H9 (cell line): ENCODE measurements around the gene CACNA1H. TPM values are rescaled to one million over a fixed set of nuclear protein-coding genes. Genes with fewer than 3 reads are reported as not detected.

Experiments used
- DNase-seq: peaks from one replicate; pipeline ENCODE4 v3.0.0-alpha.2; 2017
- H2AFZ ChIP-seq: one replicate; pipeline ENCODE4 v1.6.1; 2013; ENCODE audit warnings: mild to moderate bottlenecking, low read length, control low read depth, moderate library complexity
- H2AK5ac ChIP-seq: 2 replicates; pipeline ENCODE4 v1.6.1; 2013; ENCODE audit warnings: low read length, control low read depth, mixed read lengths; ENCODE audit not compliant: insufficient read length
- H2BK120ac ChIP-seq: one replicate; pipeline ENCODE4 v1.6.1; 2013; ENCODE audit warnings: low read depth, mild to moderate bottlenecking, low read length, control low read depth, inconsistent platforms; ENCODE audit not compliant: poor library complexity, severe bottlenecking
- H2BK12ac ChIP-seq: 2 replicates; pipeline ENCODE4 v1.6.1; 2013; ENCODE audit warnings: low read length, control low read depth, mixed read lengths, low read depth; ENCODE audit not compliant: insufficient read length
- H2BK15ac ChIP-seq: 2 replicates; pipeline ENCODE4 v1.6.1; 2013; ENCODE audit warnings: low read depth, low read length, control low read depth
- H2BK20ac ChIP-seq: one replicate; pipeline ENCODE4 v1.6.1; 2013; ENCODE audit warnings: low read depth, mild to moderate bottlenecking, low read length, control low read depth, inconsistent platforms; ENCODE audit not compliant: poor library complexity, severe bottlenecking
- H2BK5ac ChIP-seq: 2 replicates; pipeline ENCODE4 v1.6.1; 2013; ENCODE audit warnings: low read length, control low read depth, mixed read lengths; ENCODE audit not compliant: insufficient read length
- H3K14ac ChIP-seq: 2 replicates; pipeline ENCODE4 v1.6.1; 2013; ENCODE audit warnings: low read length, control low read depth; ENCODE audit not compliant: insufficient read depth
- H3K18ac ChIP-seq: 2 replicates; pipeline ENCODE4 v1.6.1; 2013; ENCODE audit warnings: low read depth, mild to moderate bottlenecking, mixed read lengths, low read length, control low read depth; ENCODE audit not compliant: insufficient read length
- H3K23ac ChIP-seq: 2 replicates; pipeline ENCODE4 v1.6.1; 2013; ENCODE audit warnings: low read length, control low read depth, mixed read lengths, low read depth; ENCODE audit not compliant: insufficient read length
- H3K23me2 ChIP-seq: 2 replicates; pipeline ENCODE4 v1.6.1; 2013; ENCODE audit warnings: low read depth, mild to moderate bottlenecking, mixed read lengths, low read length, control low read depth; ENCODE audit not compliant: insufficient read length, poor library complexity, severe bottlenecking
- H3K27ac ChIP-seq: 2 replicates; pipeline ENCODE4 v1.5.1; 2013; ENCODE audit warnings: low read length, control low read depth, mixed read lengths, low read depth; ENCODE audit not compliant: insufficient read length
- H3K27me3 ChIP-seq: 2 replicates; pipeline ENCODE4 v1.6.1; 2013; ENCODE audit warnings: low read length, control low read depth, inconsistent platforms; ENCODE audit not compliant: insufficient read depth
- H3K4ac ChIP-seq: 2 replicates; pipeline ENCODE4 v1.6.1; 2013; ENCODE audit warnings: low read depth, mild to moderate bottlenecking, control low read depth, inconsistent platforms, low read length, moderate library complexity
- H3K4me1 ChIP-seq: 2 replicates; pipeline ENCODE4 v1.6.1; 2013; ENCODE audit warnings: low read length, control low read depth, inconsistent platforms; ENCODE audit not compliant: insufficient read depth
- H3K4me2 ChIP-seq: 2 replicates; pipeline ENCODE4 v1.6.1; 2013; ENCODE audit warnings: low read length, control low read depth, mixed read lengths; ENCODE audit not compliant: insufficient read length, insufficient read depth
- H3K56ac ChIP-seq: 2 replicates; pipeline ENCODE4 v1.6.1; 2013; ENCODE audit warnings: low read depth, mild to moderate bottlenecking, mixed read lengths, low read length, control low read depth; ENCODE audit not compliant: insufficient read length
- H3K79me1 ChIP-seq: 2 replicates; pipeline ENCODE4 v1.6.1; 2013; ENCODE audit warnings: low read depth, mild to moderate bottlenecking, moderate library complexity, low read length, control low read depth, inconsistent platforms; ENCODE audit not compliant: insufficient read depth, poor library complexity, severe bottlenecking
- H3K79me2 ChIP-seq: 2 replicates; pipeline ENCODE4 v1.6.1; 2013; ENCODE audit warnings: low read length, control low read depth, inconsistent platforms; ENCODE audit not compliant: insufficient read depth
- H3K9ac ChIP-seq: 2 replicates; pipeline ENCODE4 v1.6.1; 2013; ENCODE audit warnings: low read length, control low read depth, mixed read lengths; ENCODE audit not compliant: insufficient read length; ENCODE audit errors: extremely low read depth
- H3K9me3 ChIP-seq: one replicate; pipeline ENCODE4 v1.6.1; 2013; ENCODE audit warnings: low read depth, low read length, inconsistent platforms; ENCODE audit not compliant: control insufficient read depth
- H3T11ph ChIP-seq: one replicate; pipeline ENCODE4 v1.6.1; 2013; ENCODE audit warnings: mild to moderate bottlenecking, low read length, control low read depth, inconsistent platforms
- H4K20me1 ChIP-seq: one replicate; pipeline ENCODE4 v1.6.1; 2013; ENCODE audit not compliant: control insufficient read depth, insufficient read length, insufficient read depth
- H4K5ac ChIP-seq: 2 replicates; pipeline ENCODE4 v1.6.1; 2013; ENCODE audit warnings: low read depth, mild to moderate bottlenecking, mixed read lengths, low read length, control low read depth; ENCODE audit not compliant: insufficient read length
- H4K8ac ChIP-seq: replicated peaks from 2 replicates; pipeline ENCODE4 v1.6.1; 2013; ENCODE audit warnings: low read length, control low read depth, mixed read lengths, low read depth; ENCODE audit not compliant: insufficient read length
- H4K91ac ChIP-seq: 2 replicates; pipeline ENCODE4 v1.6.1; 2013; ENCODE audit warnings: low read depth, mild to moderate bottlenecking, moderate library complexity, mixed read lengths, low read length, control low read depth; ENCODE audit not compliant: insufficient read length
- H3K27ac Mint-ChIP-seq, 3 experiments: 2 replicates in 2 of 3; 3 replicates in 1 of 3; pipeline ENCODE4 v1.8.0; 2020 to 2021; ENCODE audit warnings: mixed read lengths in 3 of 3, mild to moderate bottlenecking in 1 of 3, moderate library complexity in 1 of 3
- H3K27me3 Mint-ChIP-seq: 2 replicates; pipeline ENCODE4 v1.8.0; 2021; ENCODE audit warnings: low read depth, mild to moderate bottlenecking, moderate library complexity, mixed read lengths
- H3K36me3 Mint-ChIP-seq, 3 experiments: 2 replicates in 2 of 3; 3 replicates in 1 of 3; pipeline ENCODE4 v1.8.0; 2020 to 2021; ENCODE audit warnings: low read depth in 3 of 3, mixed read lengths in 3 of 3; ENCODE audit not compliant: insufficient read depth in 1 of 3
- H3K4me1 Mint-ChIP-seq, 2 experiments: 2 replicates each; pipeline ENCODE4 v1.8.0; 2020; ENCODE audit warnings: mixed read lengths in 2 of 2
- H3K4me3 Mint-ChIP-seq, 2 experiments: 2 replicates in 1 of 2; 3 replicates in 1 of 2; pipeline ENCODE4 v1.8.0; 2020 to 2021; ENCODE audit warnings: mild to moderate bottlenecking in 2 of 2, mixed read lengths in 2 of 2, moderate library complexity in 1 of 2
- H3K9me3 Mint-ChIP-seq, 2 experiments: 2 replicates in 1 of 2; 3 replicates in 1 of 2; pipeline ENCODE4 v1.8.0; 2020; ENCODE audit warnings: mild to moderate bottlenecking in 2 of 2, mixed read lengths in 2 of 2, moderate library complexity in 1 of 2
- CTCF ChIP-seq: fragments of 200-600 bp; sonication (generic); conservative IDR thresholded peaks from 3 replicates; pipeline ENCODE4 v1.8.0; 2021; ENCODE audit warnings: antibody characterized with exemption, mild to moderate bottlenecking
- WGBS: extraction: QIAGEN DNeasy Blood & Tissue Kit; methylation state at CpG from one replicate; pipeline ENCODE4 v1.1.7; 2013; ENCODE audit warnings: missing lambda C conversion rate, low lambda C conversion rate, mixed read lengths; ENCODE audit not compliant: insufficient read length; ENCODE audit errors: extremely low coverage; 5-methylcytosine and 5-hydroxymethylcytosine counted together
- total RNA-seq: library from RNA; stranded (reverse); gene quantifications from 2 replicates; pipeline ENCODE4 v1.2.1, GENCODE V29; 2021

Gene CACNA1H
- total RNA-seq, 1 experiment from 2014 or later: 43.3 TPM

- Histone ChIP-seq H3K18ac (no peak overlapping the region), H3K79me1 (no peaks in the 10 kb centered on the region), H2BK20ac (no peak overlapping the region), H3K9me3 (no peaks in the 10 kb centered on the region), H3T11ph (no peak overlapping the region), H3K4ac (no peak overlapping the region), H2BK15ac (no peak overlapping the region), H3K4me1 (no peaks in the 10 kb centered on the region), H4K91ac (no peak overlapping the region), H2AK5ac (no peak overlapping the region), H4K5ac (no peak overlapping the region), H2BK120ac (no peak overlapping the region), H3K27me3 (no peaks in the 10 kb centered on the region), H3K23me2 (no peaks in the 10 kb centered on the region), H3K79me2 (no peaks in the 10 kb centered on the region), H3K27ac (no peak overlapping the region), H2BK5ac (no peak overlapping the region), H2AFZ (no peak overlapping the region), H4K20me1 (no peaks in the 10 kb centered on the region), H3K9ac (no peak overlapping the region), H3K23ac (no peak overlapping the region), H4K8ac (no peak overlapping the region), H3K4me2 (no peak overlapping the region), H3K14ac (no peak overlapping the region), H3K56ac (no peak overlapping the region), H2BK12ac (no peak overlapping the region)
- DNase-seq: no peak
- Mint-ChIP-seq H3K9me3 (no peaks in the 10 kb centered on the region), H3K4me1 (peaks cover 2 to 3% of the 10 kb centered on the region in 2 experiments; a peak in 2 of 4 replicates), H3K27ac (no peak overlapping the region), H3K36me3 (no peaks in the 10 kb centered on the region), H3K4me3 (no peak overlapping the region), H3K27me3 (peaks cover 15% of the 10 kb centered on the region)
- WGBS: no CpG with 5 or more reads among the region's 3 CpGs
- TF ChIP-seq CTCF: no peak
These were observed 17.5 kb upstream of the CACNA1H start for GRCh38 chr16:1135459-1135825.
